Sigmoid colon (tissue), 4 donors: ENCODE results near the gene BTBD9.

Experiments
- CTCF ChIP-seq, 4 experiments: fragments of 450-650 bp in 3 of 4; fragments of 200-600 bp in 1 of 4; IDR thresholded peaks; one replicate each; pipeline ENCODE4 v1.5.1; 2016 to 2019; ENCODE audit warnings: antibody characterized with exemption in 4 of 4, mild to moderate bottlenecking in 3 of 4, moderate library complexity in 2 of 4
- EP300 ChIP-seq, 4 donors: sonication (generic); formaldehyde crosslinking; IDR thresholded peaks; one replicate each; pipeline ENCODE4 v1.6.1; 2017; ENCODE audit warnings: antibody characterized with exemption in 4 of 4
- POLR2A ChIP-seq, 2 donors: fragments of 450-650 bp; IDR thresholded peaks; one replicate each; pipeline ENCODE4 v1.6.1; 2016; ENCODE audit warnings: antibody characterized with exemption in 2 of 2, mild to moderate bottlenecking in 2 of 2, moderate library complexity in 2 of 2

- no peak for TF ChIP-seq POLR2A (IDR thresholded peaks at IDR 0.05)
- TF ChIP-seq CTCF (IDR thresholded peaks at IDR 0.05): no peak
- TF ChIP-seq EP300 (IDR thresholded peaks at IDR 0.05): no peak
Observed at GRCh38 chr6:38646166-38646878, 6.6 kb upstream of the BTBD9 start.
